ENCODE data around the gene IRF9.

Gene IRF9

DNA sequence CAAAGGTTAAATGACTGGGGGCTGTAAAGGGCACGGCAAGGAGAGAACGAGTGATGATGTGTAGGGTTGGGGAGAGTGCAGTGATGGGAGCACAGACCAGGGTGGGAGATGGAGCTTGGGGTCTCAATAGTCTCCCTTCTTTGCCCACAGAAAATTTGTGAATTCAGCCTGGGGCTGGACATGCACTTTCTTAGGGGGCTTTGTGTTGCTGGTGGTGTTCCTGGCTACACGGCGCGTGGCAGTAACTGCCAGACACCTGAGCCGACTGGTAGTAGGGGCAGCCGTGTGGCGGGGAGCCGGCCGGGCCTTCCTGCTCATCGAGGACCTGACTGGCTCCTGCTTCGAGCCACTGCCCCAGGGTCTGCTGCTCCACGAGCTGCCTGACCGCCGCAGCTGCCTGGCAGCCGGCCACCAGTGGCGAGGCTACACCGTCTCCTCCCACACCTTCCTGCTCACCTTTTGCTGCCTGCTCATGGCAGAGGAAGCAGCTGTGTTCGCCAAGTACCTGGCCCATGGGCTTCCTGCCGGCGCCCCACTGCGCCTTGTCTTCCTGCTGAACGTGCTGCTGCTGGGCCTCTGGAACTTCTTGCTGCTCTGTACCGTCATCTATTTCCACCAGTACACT is 28.9 kb upstream of the IRF9 start:
- no peak for DNase-seq

DNA sequence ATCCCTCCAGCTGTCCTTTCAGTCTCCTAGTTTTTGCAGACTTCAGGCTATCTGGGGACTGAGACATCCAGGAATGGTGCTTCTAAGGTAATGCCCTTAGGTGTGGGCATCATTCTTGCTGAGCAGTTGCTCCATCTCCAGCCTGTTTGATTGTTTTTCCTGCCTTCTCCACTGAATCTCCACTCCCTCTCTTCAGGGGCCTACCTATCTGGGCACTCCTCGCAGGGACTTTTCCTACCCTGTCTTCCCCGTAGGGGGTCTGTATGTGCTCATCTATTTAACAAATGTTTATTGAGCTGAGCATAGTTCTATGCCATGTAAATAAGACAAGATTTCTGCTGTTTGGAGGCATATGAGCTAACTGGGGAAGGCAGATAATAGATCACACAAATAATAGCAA is 28.1 kb upstream of the IRF9 start:
- DNase-seq: no peak

DNA sequence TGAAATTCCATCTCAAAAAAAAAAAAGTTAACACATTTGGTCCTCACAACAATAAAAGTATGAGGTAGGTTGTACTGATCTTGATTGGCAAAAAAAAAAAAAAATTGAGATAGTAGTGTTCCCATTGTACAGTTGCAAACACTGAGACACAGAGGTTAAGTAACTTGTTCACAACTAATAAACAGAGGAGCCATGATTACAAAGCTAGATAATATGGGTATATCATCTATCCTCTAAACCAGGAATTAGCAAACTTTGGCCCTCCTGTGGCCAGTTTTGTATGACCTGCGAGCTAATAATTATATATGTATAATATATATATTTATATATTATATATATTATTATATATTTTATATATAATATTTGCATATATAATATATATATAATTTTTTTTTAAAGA is 27.3 kb upstream of the IRF9 start:
- no peak for DNase-seq

DNA sequence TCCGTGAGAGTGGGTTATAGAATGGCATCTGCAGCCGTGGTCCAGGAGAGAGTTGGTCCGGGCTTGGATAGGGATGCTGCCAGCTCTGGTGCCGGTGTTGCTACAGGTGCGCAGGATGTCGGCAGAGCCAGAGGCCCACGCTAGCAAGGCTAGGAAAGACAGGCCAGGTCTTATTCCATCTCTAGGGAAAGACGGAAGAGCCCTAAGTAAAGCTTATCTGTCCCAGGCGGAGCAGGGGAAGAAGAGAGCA is 25.6 kb upstream of the IRF9 start:
- DNase-seq: no peak

DNA sequence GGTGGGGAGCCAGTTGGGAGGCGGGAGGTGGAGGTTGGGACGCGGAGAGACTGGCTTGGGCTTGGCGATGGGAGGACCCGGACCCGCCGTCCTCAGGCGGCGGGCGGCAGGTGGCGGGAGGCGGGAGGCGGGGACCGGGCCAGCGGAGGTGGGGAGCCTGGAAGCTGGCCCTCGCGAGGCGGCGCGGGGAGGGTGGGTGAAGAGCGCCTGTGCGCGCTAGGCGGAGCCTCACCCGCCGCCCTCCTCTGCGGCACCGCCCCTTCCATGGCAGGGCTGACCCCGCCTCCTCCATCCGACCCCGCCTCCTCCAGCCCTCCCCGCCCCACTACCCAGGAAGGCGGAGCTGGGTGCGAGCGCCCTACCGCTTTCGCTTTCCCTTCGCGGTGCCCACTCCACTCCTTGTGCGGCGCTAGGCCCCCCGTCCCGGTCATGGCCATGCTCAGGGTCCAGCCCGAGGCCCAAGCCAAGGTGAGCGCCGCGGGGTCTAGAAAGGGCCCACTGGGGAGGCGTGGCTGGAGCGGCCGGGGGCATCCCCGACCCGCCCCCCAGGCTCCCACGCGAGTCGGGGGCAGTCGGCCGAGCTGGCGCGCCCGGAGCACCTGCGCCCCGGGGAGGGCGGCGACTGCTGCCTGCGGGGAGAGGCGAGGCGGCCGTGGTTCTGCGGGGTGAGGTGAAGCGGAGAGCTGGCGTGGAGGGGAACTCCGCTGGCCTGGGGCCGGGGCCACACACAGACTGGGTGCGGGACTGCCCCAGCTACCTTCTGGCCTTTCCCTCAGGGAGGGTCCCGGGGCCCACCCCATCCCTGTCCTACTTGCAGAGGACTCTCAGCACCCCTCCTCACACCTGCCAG is 25.0 kb upstream of the IRF9 start, which contains the start of gene PSME1:
Gene PSME1 (plus strand): TSS at position 361 of the 850 bp plus-strand sequence. CDS start 69 bp downstream, at position 430.
- peak; percentile 83 for DNase-seq

DNA sequence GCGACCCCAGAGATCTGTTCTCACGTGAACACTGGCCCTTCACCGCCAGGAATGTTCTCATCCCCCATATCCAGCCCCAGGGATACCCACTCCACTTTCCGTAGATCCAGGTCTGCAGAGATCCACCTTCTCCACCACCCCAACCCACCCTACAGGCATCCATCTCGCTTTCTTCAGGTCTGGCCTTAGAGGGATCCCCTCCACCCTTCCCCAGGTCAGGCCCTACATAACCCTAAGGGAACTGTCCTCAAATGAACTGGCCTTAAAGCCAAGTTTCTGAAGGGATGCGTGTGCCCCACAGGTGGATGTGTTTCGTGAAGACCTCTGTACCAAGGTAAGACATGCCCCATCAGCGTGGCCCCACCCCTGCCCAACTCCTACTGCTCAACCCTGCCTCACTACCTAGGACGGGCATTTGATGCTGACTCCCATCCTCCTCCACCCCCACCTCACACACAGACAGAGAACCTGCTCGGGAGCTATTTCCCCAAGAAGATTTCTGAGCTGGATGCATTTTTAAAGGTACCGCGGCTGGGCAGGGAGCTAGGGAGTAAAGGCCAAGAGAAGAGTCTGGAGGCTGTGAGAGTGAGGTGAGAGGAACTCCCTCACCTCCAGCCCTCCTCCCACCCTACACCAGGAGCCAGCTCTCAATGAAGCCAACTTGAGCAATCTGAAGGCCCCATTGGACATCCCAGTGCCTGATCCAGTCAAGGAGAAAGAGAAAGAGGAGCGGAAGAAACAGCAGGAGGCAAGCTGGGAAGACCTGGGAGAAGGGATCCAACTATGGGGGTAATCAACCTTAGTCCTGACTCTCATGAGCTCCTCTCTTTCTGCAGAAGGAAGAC is 24.2 kb upstream of the IRF9 start:
- no peak for DNase-seq

DNA sequence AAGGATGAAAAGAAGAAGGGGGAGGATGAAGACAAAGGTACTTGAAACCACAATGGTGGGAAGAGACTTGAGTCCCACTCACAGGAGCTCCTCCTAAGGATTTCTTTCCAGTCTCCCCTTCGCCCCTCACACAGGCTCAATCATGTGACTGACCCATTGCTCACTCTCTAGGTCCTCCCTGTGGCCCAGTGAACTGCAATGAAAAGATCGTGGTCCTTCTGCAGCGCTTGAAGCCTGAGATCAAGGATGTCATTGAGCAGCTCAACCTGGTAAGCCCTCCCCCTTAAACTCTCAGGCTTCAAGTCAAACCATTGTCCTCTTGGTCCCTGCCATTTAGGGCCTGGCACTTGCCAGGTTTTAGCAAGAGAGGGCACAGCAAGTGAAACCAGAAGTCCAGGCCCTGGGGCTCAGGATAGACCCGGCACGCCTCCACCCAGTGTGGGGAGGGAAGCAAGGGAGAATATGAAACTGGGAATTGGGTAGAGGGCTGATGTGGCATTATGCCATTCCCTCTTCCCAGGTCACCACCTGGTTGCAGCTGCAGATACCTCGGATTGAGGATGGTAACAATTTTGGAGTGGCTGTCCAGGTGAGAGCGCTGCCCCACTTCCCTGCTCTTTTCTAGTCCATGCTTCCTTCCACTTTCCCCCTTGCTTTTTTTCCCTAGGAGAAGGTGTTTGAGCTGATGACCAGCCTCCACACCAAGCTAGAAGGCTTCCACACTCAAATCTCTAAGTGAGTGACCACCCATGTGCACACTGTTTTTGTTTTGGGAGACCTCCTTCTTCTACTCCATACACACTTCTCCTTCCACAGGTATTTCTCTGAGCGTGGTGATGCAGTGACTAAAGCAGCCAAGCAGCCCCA is 23.3 kb upstream of the IRF9 start:
- DNase-seq: no peak

DNA sequence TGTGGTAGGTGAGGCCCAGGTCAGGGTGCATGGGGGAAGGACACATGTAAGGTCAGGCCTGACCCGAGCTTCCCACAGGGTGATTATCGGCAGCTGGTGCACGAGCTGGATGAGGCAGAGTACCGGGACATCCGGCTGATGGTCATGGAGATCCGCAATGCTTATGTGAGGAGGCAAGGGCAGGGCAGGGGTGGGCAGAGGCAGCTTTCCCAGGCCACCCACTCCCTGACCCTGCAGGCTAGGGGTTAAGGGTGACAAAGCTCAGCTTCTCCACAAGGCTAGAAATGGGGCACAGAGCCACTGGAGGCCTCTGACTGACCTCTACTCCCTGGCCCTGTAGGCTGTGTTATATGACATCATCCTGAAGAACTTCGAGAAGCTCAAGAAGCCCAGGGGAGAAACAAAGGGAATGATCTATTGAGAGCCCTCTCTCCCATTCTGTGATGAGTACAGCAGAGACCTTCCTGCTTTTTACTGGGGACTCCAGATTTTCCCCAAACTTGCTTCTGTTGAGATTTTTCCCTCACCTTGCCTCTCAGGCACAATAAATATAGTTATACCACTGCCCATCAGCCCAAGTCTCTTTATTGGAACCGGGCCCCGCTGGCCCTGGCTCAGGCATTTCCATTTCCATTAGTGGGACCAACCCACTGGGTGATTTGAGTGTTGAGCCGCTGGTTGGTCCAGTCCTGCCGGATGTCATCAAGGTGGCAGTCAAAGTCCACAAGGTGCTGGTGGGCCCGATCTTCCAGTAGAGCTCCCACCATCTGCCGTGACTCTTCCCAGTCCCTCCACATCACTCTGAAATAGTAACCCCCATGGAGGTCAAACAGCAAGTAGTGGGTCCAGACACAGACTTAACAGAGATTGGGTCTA is 22.4 kb upstream of the IRF9 start:
- DNase-seq: no peak

DNA sequence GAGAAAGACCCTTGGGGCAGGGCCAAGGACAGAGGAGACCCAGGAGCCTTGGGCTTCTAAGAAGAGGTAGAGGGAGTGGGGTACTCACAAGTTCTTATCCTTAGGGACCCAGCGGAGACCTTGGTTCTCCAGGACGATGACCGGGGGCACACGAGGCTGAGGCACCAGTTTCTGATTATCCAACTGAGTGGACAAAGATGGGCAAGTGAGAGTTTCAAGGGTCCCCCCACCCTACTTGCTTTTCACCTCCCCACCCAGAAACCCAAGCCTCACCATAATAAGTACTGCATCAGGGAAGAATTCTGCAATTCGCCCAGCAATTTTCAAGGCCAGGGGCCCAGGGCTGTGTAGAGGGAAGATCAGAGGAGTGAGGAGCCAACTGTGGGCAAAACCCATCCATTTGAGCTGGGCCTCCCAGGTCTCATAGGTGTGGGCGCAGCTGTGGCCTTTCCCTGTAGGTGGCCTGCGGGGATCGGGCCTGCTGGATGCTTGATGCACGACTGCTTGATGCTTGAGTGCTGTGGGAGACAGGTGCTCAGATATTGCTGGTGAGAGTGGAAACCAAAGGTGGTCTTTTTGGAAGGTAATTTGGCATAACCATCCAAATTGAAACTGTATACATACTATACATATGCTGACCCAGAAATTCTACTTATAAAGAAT is 21.7 kb upstream of the IRF9 start:
- DNase-seq: no peak

DNA sequence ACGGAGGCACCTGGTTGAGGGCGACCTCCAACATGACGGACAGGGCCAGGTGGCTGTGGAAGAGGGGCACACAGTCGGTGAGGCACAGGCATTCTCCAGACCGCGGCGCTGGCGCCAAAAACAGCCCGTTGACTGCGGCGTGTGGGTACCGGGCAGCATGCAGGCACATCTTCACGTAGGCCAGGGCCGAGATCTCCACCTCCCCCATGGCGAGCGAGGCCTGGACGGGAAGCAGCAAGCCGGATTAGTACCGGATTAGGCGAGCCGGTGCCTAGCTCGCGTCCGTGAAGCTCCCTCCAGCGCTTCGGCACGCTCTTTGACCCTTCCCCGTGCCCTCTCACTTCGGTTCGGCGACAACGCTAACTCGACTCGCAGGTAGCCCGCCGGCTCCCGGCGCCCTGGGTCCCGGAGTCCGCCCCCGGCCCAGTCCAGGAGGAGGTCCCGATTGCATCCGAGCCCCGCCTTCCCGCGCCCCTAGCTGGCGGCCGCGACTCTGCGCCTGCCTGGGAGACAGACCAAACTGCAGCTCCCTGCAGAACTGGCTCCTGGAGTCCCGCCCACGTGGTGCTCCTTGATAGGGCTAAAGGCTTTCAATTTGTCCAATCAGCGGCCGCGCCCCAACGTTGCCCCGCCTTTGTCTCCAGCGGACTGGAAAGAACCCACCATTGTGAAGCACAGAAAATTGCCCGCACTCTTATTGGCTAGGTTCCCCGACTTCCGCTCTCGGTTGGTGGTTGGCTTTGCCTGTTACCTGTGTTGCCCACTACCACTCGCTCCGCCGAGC is 19.8 kb upstream of the IRF9 start, which contains the start of gene EMC9:
Gene EMC9 (minus strand): TSS at position 495 of the 784 bp plus-strand sequence. CDS start 287 bp downstream, at position 208.
- DNase-seq: peak; percentile 99

DNA sequence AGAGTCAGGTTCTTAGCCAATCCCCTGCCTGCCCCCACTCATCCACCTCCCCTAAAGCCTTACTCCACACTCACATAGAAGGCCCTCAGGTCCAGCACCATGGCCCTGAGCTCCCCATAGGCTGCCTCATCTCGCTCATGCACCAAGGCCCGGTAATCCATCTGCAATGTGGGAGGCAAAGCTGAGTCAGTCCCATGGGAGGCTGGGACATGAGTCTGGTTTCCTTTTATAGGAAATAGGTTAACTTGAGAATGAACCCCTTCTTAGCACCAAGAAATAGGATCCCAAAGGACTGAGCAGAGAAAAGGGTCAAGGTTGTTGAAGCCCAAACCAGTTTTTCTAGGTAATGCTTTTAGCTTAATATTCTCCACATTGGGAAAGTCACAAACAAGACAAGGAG is 17.6 kb upstream of the IRF9 start:
- no peak for DNase-seq

DNA sequence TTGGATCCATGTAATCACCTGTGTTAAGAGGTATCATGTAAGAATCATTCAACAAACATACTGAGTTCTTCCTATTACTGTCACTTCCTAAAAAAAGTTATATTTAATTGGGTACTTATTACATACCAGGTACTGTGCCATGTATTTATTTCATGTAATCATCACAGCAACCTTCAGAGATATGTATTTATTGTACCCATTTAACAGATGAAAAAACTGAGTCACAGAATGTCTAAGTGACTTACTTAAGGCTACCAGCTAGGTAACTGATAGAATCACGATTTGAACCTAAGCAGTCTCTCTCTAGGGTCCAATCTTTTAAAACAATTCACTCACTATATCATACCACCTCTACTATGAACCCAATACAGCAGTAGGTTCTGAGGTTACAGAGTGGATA is 16.6 kb upstream of the IRF9 start:
- DNase-seq: no peak

DNA sequence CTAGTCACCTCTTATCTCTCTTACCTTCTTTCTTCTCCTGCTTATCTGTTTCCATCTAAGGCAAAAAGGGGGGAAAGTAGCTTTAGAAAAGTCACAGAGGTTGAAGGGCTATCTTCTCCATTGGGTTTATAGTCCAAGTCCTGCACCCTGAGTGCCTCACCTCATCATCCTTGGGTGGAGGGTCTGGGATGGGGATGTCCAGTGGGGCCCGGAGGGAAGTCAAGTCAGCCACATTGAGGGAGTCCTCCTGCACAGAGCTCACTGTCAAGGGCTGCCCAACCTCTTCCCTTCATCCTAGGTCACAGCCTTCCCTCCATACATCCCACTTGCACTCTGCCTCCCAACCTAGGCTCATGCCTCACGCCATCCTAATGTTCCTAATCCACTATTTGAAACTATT is 15.8 kb upstream of the IRF9 start:
- no peak for DNase-seq

DNA sequence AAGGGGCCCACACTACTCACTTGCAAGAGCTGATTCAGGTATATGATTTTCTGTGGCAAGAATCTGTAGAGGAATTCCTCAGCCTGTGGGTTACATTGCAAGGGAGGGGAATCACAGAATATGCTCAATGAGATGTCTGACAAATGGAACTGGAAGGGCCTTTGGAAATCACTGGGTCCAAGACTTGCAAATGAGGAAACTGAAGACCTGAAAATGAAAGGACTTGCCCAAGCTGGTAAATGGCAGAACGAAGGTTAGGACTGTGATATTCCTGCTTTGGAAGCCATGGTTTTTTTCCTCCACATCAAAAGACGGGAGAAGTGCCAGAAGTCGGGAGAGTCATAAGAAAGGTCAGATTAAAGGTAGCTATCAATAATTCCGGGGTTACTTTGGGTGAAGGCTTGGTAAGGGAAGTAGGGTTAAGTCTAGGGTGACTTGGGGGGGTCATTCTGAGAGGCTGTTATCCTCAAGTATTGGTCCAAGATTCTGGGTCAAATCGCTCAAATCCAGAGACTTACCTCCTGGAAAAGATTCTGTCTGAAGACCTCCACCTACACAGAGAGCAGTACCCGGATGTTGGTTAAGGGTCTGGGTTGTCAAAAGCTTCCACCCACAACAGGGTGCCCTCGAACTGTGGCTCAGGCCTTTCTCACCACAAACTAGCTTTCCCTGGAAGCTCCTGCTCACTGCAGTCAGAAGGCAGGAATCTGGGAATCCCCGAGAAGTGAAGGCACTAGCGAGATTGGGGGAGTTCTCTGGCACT is 15.2 kb upstream of the IRF9 start:
- no peak for DNase-seq

DNA sequence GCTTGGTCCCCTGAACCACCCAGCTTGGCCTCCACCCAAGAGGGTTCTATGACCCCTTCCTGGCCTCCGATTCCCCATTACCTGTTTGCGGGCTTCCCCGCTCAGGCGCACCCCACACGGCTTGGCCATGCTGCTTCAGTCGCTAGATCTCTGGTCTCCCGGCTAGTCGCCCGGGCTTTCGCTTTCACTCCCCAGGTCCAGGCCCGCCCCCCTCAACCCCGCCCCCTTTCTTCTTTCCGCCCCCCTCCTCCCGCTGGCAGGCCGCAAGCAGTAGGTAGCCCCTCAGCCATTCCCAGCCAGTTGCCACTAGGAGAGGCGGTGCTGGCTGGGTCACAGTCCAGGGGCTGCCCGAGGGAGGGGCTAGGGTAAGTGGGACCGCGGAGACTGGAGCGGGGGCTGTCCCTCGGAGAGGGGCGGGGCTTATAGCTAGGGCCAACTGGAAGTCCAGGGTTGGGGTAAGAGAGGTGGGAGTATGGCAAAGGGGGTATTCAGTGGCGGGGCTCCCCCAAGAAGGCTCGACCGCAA is 14.6 kb upstream of the IRF9 start, which contains the start of gene PSME2:
Gene PSME2 (minus strand): TSS at position 158 of the 525 bp plus-strand sequence. CDS start 29 bp downstream, at position 129.
- DNase-seq: peak; percentile 94

DNA sequence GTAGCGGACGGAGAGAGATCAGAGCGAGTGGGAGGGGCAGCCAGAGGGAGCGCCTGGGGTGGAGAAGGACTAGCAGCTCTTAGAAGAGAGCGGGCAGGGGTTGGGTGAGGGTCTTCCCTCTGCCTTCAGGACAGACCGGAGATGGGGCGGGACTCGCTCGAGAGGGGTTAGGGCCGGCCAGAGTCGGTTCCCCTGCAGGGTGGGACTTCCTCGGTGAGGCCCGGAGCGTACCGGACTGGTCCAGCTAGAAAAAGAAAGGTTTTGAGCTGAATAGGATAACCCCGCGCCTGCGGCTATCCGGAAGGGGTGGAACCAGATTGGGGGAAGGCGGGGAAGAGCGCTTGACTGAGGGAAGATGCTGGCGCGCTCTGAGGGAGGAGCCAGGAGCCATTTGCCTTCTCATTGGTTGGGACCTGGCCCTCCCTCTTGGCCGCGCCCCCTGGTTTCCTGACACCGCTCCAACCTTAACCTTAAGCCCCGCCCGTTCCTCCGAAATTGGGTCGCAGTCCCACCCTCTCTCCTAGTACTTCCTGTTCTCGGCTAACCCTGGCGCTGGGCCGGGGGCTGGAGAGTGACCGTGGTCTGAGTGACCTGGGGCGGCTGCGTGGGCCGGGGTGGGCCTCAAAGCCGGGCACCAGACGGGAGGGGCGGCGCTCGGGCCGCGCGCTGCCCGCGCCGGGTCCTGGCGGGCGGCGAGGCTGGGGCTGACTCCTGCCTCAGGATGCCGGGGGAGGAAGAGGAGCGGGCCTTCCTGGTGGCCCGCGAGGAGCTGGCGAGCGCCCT is 13.9 kb upstream of the IRF9 start, which contains the start of gene RNF31:
Gene RNF31 (plus strand): TSS at position 521 of the 783 bp plus-strand sequence. CDS start 201 bp downstream, at position 722.
- DNase-seq: peak; percentile 97

DNA sequence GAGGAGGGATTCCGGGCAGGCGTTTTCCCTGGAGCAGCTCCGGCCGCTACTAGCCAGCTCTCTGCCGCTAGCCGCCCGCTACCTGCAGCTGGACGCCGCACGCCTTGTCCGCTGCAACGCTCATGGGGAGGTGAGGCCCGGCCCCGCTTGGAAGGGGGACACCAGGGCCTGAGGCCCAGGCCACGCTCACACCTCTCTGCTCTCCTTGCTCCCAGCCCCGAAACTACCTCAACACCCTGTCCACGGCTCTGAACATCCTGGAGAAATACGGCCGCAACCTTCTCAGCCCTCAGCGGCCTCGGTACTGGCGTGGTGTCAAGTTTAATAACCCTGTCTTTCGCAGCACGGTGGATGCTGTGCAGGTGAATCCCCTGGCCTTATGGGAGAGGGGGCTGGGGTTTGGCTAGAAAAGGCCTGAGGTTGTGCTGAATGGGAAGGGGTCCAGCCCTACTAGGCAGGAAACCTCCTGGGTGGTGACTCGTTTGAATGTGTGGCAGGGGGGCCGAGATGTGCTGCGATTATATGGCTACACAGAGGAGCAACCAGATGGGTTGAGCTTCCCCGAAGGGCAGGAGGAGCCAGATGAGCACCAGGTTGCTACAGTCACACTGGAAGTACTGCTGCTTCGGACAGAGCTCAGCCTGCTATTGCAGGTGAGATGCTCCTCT is 13.2 kb upstream of the IRF9 start:
- no peak for DNase-seq
